OCI-LY1 (cell line): ENCODE results near the gene RSL1D1.

Experiments used
- H2AFZ ChIP-seq: fragments of 200-600 bp; sonication (generic), shearing (Covaris generic); 2 replicates; pipeline ENCODE4 v1.6.0; 2014; ENCODE audit warnings: antibody characterized with exemption, mild to moderate bottlenecking, low read length
- H3F3A ChIP-seq: fragments of 200-600 bp; sonication (generic), shearing (Covaris generic); 2 replicates; pipeline ENCODE4 v1.6.0; 2014; ENCODE audit warnings: mild to moderate bottlenecking, antibody characterized with exemption, low read length, moderate library complexity; ENCODE audit not compliant: insufficient read depth
- H3K27ac ChIP-seq: fragments of 200-600 bp; sonication (generic); 2 replicates; pipeline ENCODE4 v1.5.1; 2014; ENCODE audit warnings: low read length, mixed run types, mild to moderate bottlenecking, low read depth; ENCODE audit not compliant: poor library complexity, severe bottlenecking
- H3K27me3 ChIP-seq: fragments of 200-600 bp; sonication (generic); 2 replicates; pipeline ENCODE4 v1.6.0; 2014; ENCODE audit warnings: antibody characterized with exemption, mild to moderate bottlenecking, low read length, moderate library complexity; ENCODE audit not compliant: insufficient read depth
- H3K36me3 ChIP-seq: fragments of 200-600 bp; sonication (generic); 2 replicates; pipeline ENCODE4 v1.6.1; 2014; ENCODE audit warnings: mild to moderate bottlenecking, antibody characterized with exemption, low read length, moderate library complexity, mixed read lengths; ENCODE audit not compliant: insufficient read depth
- H3K4me1 ChIP-seq: fragments of 200-600 bp; sonication (generic); 2 replicates; pipeline ENCODE4 v1.5.1; 2014; ENCODE audit warnings: mild to moderate bottlenecking, low read length, moderate library complexity; ENCODE audit not compliant: insufficient read depth, severe bottlenecking
- H3K4me2 ChIP-seq: fragments of 200-600 bp; sonication (generic), shearing (Covaris generic); 2 replicates; pipeline ENCODE4 v1.6.1; 2014; ENCODE audit warnings: low read length
- H3K4me3 ChIP-seq: fragments of 200-600 bp; sonication (generic); 2 replicates; pipeline ENCODE4 v1.5.1; 2014; ENCODE audit warnings: low read length, low read depth, mild to moderate bottlenecking, mixed read lengths; ENCODE audit not compliant: poor library complexity, severe bottlenecking
- H3K79me2 ChIP-seq: fragments of 200-600 bp; shearing (Covaris generic); 2 replicates; pipeline ENCODE4 v1.6.1; 2016; ENCODE audit warnings: mixed run types, low read length, mixed read lengths; ENCODE audit not compliant: insufficient read depth
- H3K9ac ChIP-seq: fragments of 200-600 bp; sonication (generic), shearing (Covaris generic); 2 replicates; pipeline ENCODE4 v1.6.1; 2014; ENCODE audit warnings: mild to moderate bottlenecking, low read length, mixed read lengths
- H3K9me2 ChIP-seq: fragments of 200-600 bp; sonication (generic), shearing (Covaris generic); 2 replicates; pipeline ENCODE4 v1.6.1; 2014; ENCODE audit warnings: low read depth, mild to moderate bottlenecking, low read length, mixed read lengths
- H3K9me3 ChIP-seq: fragments of 200-600 bp; shearing (Covaris generic); 2 replicates; pipeline ENCODE4 v1.6.1; 2014; ENCODE audit warnings: low read length, mixed read lengths
- H4K20me1 ChIP-seq: fragments of 200-600 bp; sonication (generic), shearing (Covaris generic); 2 replicates; pipeline ENCODE4 v1.6.0; 2016; ENCODE audit warnings: mild to moderate bottlenecking, low read length; ENCODE audit not compliant: insufficient read depth
- EZH2 ChIP-seq: fragments of 200-600 bp; sonication (generic), shearing (Covaris generic); IDR thresholded peaks from 2 replicates; pipeline ENCODE4 v1.8.0; 2017; ENCODE audit warnings: borderline replicate concordance, mixed run types, mild to moderate bottlenecking, antibody characterized with exemption, low read length, moderate library complexity, mixed read lengths
- TF ChIP-seq, protein P1 (sequence below): fragments of 200-600 bp; sonication (generic), shearing (Covaris generic); IDR thresholded peaks from 2 replicates; pipeline ENCODE4 v1.5.1; 2017; ENCODE audit warnings: mild to moderate bottlenecking, antibody characterized with exemption, low read length, moderate library complexity, mixed read lengths

The RSL1D1 gene

DNA sequence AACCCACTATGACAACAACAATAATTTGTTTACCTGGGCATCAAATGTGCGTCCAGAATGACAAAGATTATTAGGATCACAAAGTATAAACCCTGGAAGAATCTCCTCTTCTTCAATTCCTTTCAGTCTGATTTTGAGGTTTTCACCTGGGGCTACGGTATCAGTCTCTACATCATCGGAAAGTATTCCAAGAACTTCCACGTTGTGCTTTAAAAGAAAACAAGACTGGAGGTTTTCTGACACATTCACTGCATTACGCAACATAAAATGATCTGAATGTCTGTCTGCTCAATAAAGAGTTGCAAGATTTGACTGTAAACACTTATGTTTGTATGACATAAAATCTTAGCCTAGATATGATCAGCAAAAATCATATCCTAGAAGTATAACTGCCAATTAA is 26.0 kb upstream of the RSL1D1 start:
- Histone ChIP-seq H2AFZ (no peak overlapping the region), H3K79me2 (no peaks in the 10 kb centered on the region), H3F3A (peaks cover 3% of the 10 kb centered on the region; the same call in 1 of the 2 replicates), H3K4me3 (no peak overlapping the region), H3K9me3 (no peaks in the 10 kb centered on the region), H3K9ac (no peak overlapping the region), H3K4me2 (no peak overlapping the region), H3K27ac (no peak overlapping the region), H3K4me1 (no peaks in the 10 kb centered on the region), H3K36me3 (peaks cover 95% of the 10 kb centered on the region), H3K9me2 (no peaks in the 10 kb centered on the region), H4K20me1 (no peaks in the 10 kb centered on the region), H3K27me3 (no peaks in the 10 kb centered on the region)
- no peak for TF ChIP-seq EZH2
- TF ChIP-seq, protein P1, sequence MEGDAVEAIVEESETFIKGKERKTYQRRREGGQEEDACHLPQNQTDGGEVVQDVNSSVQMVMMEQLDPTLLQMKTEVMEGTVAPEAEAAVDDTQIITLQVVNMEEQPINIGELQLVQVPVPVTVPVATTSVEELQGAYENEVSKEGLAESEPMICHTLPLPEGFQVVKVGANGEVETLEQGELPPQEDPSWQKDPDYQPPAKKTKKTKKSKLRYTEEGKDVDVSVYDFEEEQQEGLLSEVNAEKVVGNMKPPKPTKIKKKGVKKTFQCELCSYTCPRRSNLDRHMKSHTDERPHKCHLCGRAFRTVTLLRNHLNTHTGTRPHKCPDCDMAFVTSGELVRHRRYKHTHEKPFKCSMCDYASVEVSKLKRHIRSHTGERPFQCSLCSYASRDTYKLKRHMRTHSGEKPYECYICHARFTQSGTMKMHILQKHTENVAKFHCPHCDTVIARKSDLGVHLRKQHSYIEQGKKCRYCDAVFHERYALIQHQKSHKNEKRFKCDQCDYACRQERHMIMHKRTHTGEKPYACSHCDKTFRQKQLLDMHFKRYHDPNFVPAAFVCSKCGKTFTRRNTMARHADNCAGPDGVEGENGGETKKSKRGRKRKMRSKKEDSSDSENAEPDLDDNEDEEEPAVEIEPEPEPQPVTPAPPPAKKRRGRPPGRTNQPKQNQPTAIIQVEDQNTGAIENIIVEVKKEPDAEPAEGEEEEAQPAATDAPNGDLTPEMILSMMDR = no peak

DNA sequence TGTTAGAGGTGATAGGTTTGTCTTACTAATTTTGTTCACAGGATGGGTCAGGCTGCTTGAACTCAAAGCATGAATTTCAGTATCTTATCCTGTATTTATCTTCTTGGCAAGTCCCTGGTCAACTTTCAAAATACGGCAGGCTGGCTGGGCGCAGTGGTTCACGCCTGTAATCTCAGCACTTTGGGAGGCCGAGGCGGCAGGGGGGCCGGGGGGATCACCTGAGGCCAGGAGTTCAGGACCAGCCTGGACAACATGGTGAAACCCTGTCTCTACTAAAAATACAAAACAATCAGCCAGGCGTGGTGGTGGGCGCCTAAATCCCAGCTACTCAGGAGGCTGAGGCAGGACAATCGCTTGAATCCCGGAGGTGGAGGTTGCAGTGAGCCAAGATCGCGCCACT is 25.0 kb upstream of the RSL1D1 start:
- no peaks in the 10 kb centered on the region for H3K9me3 ChIP-seq
- H3K9ac ChIP-seq = no peak overlapping the region
- no peak overlapping the region for H3K4me3 ChIP-seq
- H3K4me2 ChIP-seq = no peak overlapping the region
- H3K36me3 ChIP-seq = peaks cover 95% of the 10 kb centered on the region
- no peaks in the 10 kb centered on the region for H3K9me2 ChIP-seq
- H4K20me1 ChIP-seq = no peaks in the 10 kb centered on the region
- H3K4me1 ChIP-seq = no peaks in the 10 kb centered on the region
- no peak for TF ChIP-seq EZH2
- TF ChIP-seq, protein P1 = no peak
- H3K27me3 ChIP-seq = no peaks in the 10 kb centered on the region
- H3K79me2 ChIP-seq = no peaks in the 10 kb centered on the region
- H3F3A ChIP-seq = peaks cover 7% of the 10 kb centered on the region
- H3K27ac ChIP-seq = no peak overlapping the region
- H2AFZ ChIP-seq = no peak overlapping the region

DNA sequence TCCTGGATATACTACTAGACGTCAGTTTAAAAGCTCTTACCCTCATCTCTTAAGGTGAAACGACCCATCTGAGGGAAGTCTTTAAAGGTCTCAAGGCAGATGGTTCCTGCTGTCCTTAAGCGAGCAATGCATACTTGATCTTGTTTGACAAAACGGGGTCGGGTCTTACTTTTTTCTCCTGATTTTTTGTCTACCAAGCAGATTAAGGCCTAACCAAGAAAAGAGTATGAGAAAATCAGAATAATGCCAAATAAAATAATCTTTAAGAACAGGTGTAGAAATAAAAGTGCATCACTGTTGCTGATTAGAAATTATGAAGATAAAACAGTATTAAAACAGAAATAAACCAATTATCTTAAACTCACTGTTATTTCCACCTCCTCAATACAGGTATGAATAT is 24.4 kb upstream of the RSL1D1 start:
- H3K4me3 ChIP-seq = no peak overlapping the region
- H3F3A ChIP-seq = peaks cover 7% of the 10 kb centered on the region
- H4K20me1 ChIP-seq = no peaks in the 10 kb centered on the region
- no peaks in the 10 kb centered on the region for H3K79me2 ChIP-seq
- no peak for TF ChIP-seq EZH2
- TF ChIP-seq, protein P1 = no peak
- no peaks in the 10 kb centered on the region for H3K9me2 ChIP-seq
- H3K9me3 ChIP-seq = no peaks in the 10 kb centered on the region
- H3K4me1 ChIP-seq = no peaks in the 10 kb centered on the region
- peaks cover 95% of the 10 kb centered on the region for H3K36me3 ChIP-seq
- no peak overlapping the region for H3K4me2 ChIP-seq
- no peaks in the 10 kb centered on the region for H3K27me3 ChIP-seq
- no peak overlapping the region for H3K27ac ChIP-seq
- H3K9ac ChIP-seq = no peak overlapping the region
- H2AFZ ChIP-seq = no peak overlapping the region
